HepG2 (cell line): ENCODE data around the gene STAP2. TPM values are rescaled to one million over a fixed set of nuclear protein-coding genes. Genes with fewer than 3 reads are reported as not detected.

Experiments used
- ATAC-seq: fragments of 200-7000 bp; cut with Tn5 transposase; 3 replicates; pipeline ENCODE4 v1.9.1; 2020; ENCODE audit warnings: mild to moderate bottlenecking, moderate library complexity
- BruUV-seq: library from RNA; stranded (reverse); fragments of 400-500 nt; replicated peaks from 2 replicates; lab custom pipeline; 2021; lab: Mats Ljungman, UMichigan
- CTCF ChIA-PET: fragments of 300-600 bp; formaldehyde crosslinking; extraction: SDS; loops from one replicate; lab custom pipeline; 2021; ENCODE audit warnings: low total read pairs, inconsistent platforms, low intra/inter-chr PET ratio; lab: Yijun Ruan, JAX
- POLR2A ChIA-PET: fragments of 350-600 bp; sonication (Branson Sonifier 250); formaldehyde crosslinking; loops from one replicate; lab custom pipeline; 2020; ENCODE audit warnings: antibody characterized with exemption, inconsistent platforms; lab: Yijun Ruan, JAX
- DNase-seq: peaks from one replicate; pipeline ENCODE4 v3.0.0-alpha.2; 2015; ENCODE audit warnings: low spot score
- FAIRE-seq: peaks from 3 replicates; lab custom pipeline; 2011; peaks lifted over from hg19 to GRCh38; lab: Jason Lieb, UNC
- H2AFZ ChIP-seq: one replicate; pipeline ENCODE4 v1.6.1; 2011; ENCODE audit warnings: low read length, inconsistent platforms
- H3K27ac ChIP-seq: fragments of 300-600 bp; 3 replicates; pipeline ENCODE4 v1.8.0; 2011; ENCODE audit warnings: mixed run types, mild to moderate bottlenecking, mixed read lengths, low read length, inconsistent platforms; ENCODE audit not compliant: insufficient read depth; ENCODE audit errors: extremely low read length
- H3K27me3 ChIP-seq, 2 experiments: fragments of 200-600 bp in 1 of 2; 2 replicates in 1 of 2; 3 replicates in 1 of 2; pipeline versions ENCODE4 v1.6.0 to v1.8.0; 2011; ENCODE audit warnings: low read length in 2 of 2, mild to moderate bottlenecking in 2 of 2, moderate library complexity in 2 of 2, inconsistent platforms in 1 of 2; ENCODE audit not compliant: insufficient read depth in 2 of 2, control insufficient read depth in 1 of 2
- H3K36me3 ChIP-seq, 2 experiments: fragments of 200-600 bp in 1 of 2; replicated peaks in 1 of 2; 2 replicates in 1 of 2; 3 replicates in 1 of 2; pipeline versions ENCODE4 v1.5.1 to v1.8.0; 2011; ENCODE audit warnings: low read length in 2 of 2, inconsistent platforms in 1 of 2; ENCODE audit not compliant: insufficient read depth in 2 of 2, control insufficient read depth in 1 of 2
- H3K4me1 ChIP-seq: 2 replicates; pipeline ENCODE4 v1.5.1; 2012; ENCODE audit warnings: low read length, inconsistent platforms; ENCODE audit not compliant: insufficient read depth
- H3K4me2 ChIP-seq: 2 replicates; pipeline ENCODE4 v1.6.0; 2011; ENCODE audit warnings: low read depth, low read length, inconsistent platforms
- H3K4me3 ChIP-seq, 3 experiments: fragments of 200-600 bp in 1 of 3; sonication (generic), shearing (Covaris generic) in 1 of 3; replicated peaks in 1 of 3; 2 replicates each; pipeline ENCODE4 v1.5.1; 2011 to 2016; ENCODE audit warnings: low read length in 3 of 3, inconsistent platforms in 2 of 3, low read depth in 2 of 3, mild to moderate bottlenecking in 2 of 3, control low read depth in 1 of 3, mixed read lengths in 1 of 3; ENCODE audit not compliant: insufficient read depth in 1 of 3
- H3K79me2 ChIP-seq: one replicate; pipeline ENCODE4 v1.6.1; 2011; ENCODE audit warnings: low read length, inconsistent platforms; ENCODE audit not compliant: insufficient read depth
- H3K9ac ChIP-seq: 2 replicates; pipeline ENCODE4 v1.6.0; 2011; ENCODE audit warnings: mild to moderate bottlenecking, low read depth, low read length, inconsistent platforms; ENCODE audit not compliant: insufficient read depth
- H3K9me3 ChIP-seq: 2 replicates; pipeline ENCODE4 v1.5.1; 2012; ENCODE audit warnings: mild to moderate bottlenecking, low read length
- H4K20me1 ChIP-seq: 2 replicates; pipeline ENCODE4 v1.6.0; 2011; ENCODE audit warnings: inconsistent platforms, mild to moderate bottlenecking, low read length, moderate library complexity; ENCODE audit not compliant: insufficient read depth
- SKI ChIP-seq: fragments of 450-650 bp; IDR thresholded peaks from one replicate; pipeline ENCODE4 v1.6.1; 2018; ENCODE audit warnings: mild to moderate bottlenecking; ENCODE audit not compliant: partially characterized antibody
- TAF1 ChIP-seq: sonication (generic); formaldehyde crosslinking; IDR thresholded peaks from 2 replicates; pipeline ENCODE4 v1.4.0; 2020; ENCODE audit warnings: missing genetic modification reagents
- ZNF572 ChIP-seq: sonication (generic); formaldehyde crosslinking; IDR thresholded peaks from 2 replicates; pipeline ENCODE4 v1.5.1; 2020; ENCODE audit warnings: mild to moderate bottlenecking, missing genetic modification reagents
- WGBS: methylation state at CpG from one replicate; pipeline ENCODE4 v1.1.6; 2017; ENCODE audit warnings: low lambda C conversion rate; 5-methylcytosine and 5-hydroxymethylcytosine counted together
- in situ Hi-C: cut with HindIII; loops from 2 replicates; pipeline ENCODE4 v1.10.0; 2017; ENCODE audit warnings: low pct_unique_long_range_greater_than_20kb; ENCODE audit not compliant: extremely low pct_ligation_motif_present
- intact Hi-C: fragments of 100-400 bp; cut with micrococcal nuclease; formaldehyde crosslinking; loops from one replicate; pipeline ENCODE4 v1.10.0; 2022; ENCODE audit not compliant: unreplicated experiment
- polyA plus RNA-seq, 8 experiments: library from polyadenylated mRNA; depleted of rRNA in 3 of 8; stranded (reverse) in 7 of 8; unstranded in 1 of 8; fragments of >200 nt; fragmentation: Illumina TruSeq in 4 of 8; extraction: Trizol in 4 of 8; gene quantifications; 2 replicates each; pipeline versions ENCODE4 v1.2.1 to v1.2.3, GENCODE V29; 2011 to 2016; ENCODE audit warnings: low read depth in 4 of 8, missing spikeins in 1 of 8, mixed read lengths in 1 of 8; ENCODE audit not compliant: insufficient read depth in 1 of 8
- total RNA-seq, 5 experiments: library from RNA; depleted of rRNA; stranded (reverse); fragments of >200 nt; fragmentation: Illumina TruSeq; extraction: Trizol; gene quantifications; 2 replicates each; pipeline ENCODE4 v1.2.3, GENCODE V29; 2016; ENCODE audit warnings: low read depth in 1 of 5
- TF ChIP-seq, protein P1 (sequence below): sonication (generic); formaldehyde crosslinking; IDR thresholded peaks from 2 replicates; pipeline ENCODE4 v1.8.0; 2022; ENCODE audit warnings: mild to moderate bottlenecking, missing genetic modification reagents
- TF ChIP-seq, protein P2 (sequence below): sonication (generic); formaldehyde crosslinking; IDR thresholded peaks from 2 replicates; pipeline ENCODE4 v1.8.0; 2022; ENCODE audit warnings: missing genetic modification reagents, low read depth, mild to moderate bottlenecking, borderline replicate concordance

Gene STAP2
- total and polyA plus RNA-seq, 2 of the 13 experiments (the other 11 are each of a cell fraction or from before 2014, with no cell fraction given) = 39.0 to 43.7 TPM

DNA sequence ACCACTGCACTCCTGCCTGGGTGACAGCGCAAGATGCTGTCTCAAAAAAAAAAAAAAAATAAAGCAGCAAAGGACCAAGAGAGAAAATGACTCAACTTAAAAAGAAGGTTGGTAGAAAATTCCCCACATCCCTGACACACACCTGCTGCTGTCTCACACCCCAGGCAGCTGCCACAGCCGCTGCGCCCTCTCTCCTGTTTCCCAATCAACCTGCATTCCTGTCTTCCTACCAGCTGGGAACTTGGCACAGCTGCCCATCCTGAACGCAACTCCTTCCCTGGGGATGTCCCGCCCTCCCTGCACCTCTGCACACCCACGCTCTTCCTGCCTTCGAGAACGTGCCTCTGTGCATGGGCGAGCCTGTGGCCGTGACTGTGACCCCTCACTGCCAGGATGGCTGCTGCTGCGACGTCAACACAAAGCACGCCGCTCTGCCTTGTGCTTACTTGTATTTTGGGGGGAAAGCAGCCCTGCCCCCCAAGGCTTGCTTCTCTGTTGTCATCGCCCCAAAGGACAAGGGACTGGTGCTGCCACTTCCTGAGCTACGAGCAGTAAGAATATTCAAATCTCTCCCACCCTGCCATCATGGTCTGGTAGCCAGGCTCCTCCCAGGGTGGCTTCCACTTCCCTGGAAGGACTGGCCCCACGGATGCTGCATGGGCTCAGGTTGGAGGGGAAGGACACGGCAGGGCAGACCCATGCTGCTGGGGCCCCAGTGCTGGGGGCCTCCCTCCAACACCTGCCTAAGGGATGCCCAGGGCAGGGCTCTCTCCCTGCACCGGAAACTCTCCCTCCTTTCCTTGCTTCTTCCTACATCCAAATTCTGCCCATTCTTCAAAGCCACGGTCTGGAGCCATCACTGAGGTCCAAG, 41.0 kb upstream of the STAP2 start:
- no peaks in the 10 kb centered on the region; a peak in 1 of 5 replicates for H3K27me3 ChIP-seq
- no peak for TF ChIP-seq TAF1 (CRISPR knock-in tag)
- TF ChIP-seq, protein P1, sequence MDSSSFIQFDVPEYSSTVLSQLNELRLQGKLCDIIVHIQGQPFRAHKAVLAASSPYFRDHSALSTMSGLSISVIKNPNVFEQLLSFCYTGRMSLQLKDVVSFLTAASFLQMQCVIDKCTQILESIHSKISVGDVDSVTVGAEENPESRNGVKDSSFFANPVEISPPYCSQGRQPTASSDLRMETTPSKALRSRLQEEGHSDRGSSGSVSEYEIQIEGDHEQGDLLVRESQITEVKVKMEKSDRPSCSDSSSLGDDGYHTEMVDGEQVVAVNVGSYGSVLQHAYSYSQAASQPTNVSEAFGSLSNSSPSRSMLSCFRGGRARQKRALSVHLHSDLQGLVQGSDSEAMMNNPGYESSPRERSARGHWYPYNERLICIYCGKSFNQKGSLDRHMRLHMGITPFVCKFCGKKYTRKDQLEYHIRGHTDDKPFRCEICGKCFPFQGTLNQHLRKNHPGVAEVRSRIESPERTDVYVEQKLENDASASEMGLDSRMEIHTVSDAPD (CRISPR knock-in tag) = no peak
- TF ChIP-seq, protein P2, sequence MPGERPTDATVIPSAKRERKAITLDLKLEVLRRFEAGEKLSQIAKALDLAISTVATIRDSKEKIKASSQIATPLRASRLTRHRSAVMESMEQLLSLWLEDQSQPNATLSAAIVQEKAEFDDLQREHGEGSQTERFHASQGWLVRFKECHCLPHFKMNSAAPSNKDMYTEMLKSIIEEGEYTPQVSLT (CRISPR knock-in tag) = no peak
- TF ChIP-seq SKI = no peak
- no peak for TF ChIP-seq ZNF572
- TF ChIP-seq, all 625 proteins: peak for 0
- peaks cover 5 to 23% of the 10 kb centered on the region in 2 experiments for H3K36me3 ChIP-seq
- no peak overlapping the region for H3K4me2 ChIP-seq
- POLR2A ChIA-PET = interaction anchor here (1.7 kb wide), 1 partner anchor 11 kb away, joined by 3 read pairs; no protein-coding TSS in a partner anchor
- H3K9me3 ChIP-seq = no peaks in the 10 kb centered on the region
- H3K9ac ChIP-seq = no peak overlapping the region
- DNase-seq (no peak), FAIRE-seq (no peak), ATAC-seq (no peak)
- intact Hi-C loops (no loop called here), in situ Hi-C loops (no loop called here)
- WGBS = 97% methylated on average over 18 of the region's 20 CpGs
- peaks cover 35% of the 10 kb centered on the region for H3K4me1 ChIP-seq
- CTCF ChIA-PET = no interaction called here
- H4K20me1 ChIP-seq = peaks cover 8% of the 10 kb centered on the region; the same call in 1 of the 2 replicates
- H3K79me2 ChIP-seq = peaks cover 71% of the 10 kb centered on the region
- BruUV-seq = no TSS peak
- no peak overlapping the region for H3K4me3 ChIP-seq
- H3K27ac ChIP-seq = no peak overlapping the region
- H2AFZ ChIP-seq = no peak overlapping the region
